ENCODE data around the gene PCDH12.

The PCDH12 gene

DNA sequence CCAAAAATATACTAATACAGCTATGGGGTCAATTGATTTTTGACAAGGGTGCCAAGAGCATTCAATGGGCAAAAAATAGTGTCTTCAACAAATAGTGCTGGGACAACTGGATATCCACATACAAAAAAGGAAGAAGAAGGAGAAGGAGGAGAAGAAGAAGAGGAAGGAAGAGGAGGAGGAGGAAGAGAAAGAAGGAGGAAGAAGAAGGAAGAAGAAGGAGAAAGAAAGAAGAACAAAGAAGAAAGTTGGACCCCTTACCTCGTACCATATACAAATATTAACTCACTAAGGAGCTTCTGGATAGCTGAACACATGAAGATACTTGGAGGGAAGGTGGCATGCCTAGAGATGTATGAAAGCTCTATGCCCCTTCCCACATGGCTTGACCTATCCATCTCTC lies 51.5 kb downstream of the PCDH12 start:
- FAIRE-seq: no peak

DNA sequence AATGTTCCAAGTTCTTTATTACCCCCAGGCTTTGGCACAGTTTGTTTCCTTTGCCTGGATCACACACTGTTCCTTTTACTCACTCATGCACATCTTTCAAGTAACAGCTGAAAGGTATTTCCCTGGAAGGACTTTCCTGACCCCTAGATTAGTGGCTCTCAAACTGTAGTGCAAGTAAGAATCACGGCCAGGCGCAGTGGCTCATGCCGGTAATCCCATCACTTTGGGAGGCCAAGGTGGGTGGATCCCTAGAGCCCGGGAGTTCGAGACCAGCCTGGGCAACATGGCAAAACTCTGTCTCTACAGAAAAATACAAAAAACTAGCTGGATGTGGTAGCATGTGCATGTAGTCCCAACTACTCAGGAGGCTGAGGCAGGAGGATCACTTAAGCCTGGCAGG lies 53.5 kb downstream of the PCDH12 start:
- no peak for FAIRE-seq

DNA sequence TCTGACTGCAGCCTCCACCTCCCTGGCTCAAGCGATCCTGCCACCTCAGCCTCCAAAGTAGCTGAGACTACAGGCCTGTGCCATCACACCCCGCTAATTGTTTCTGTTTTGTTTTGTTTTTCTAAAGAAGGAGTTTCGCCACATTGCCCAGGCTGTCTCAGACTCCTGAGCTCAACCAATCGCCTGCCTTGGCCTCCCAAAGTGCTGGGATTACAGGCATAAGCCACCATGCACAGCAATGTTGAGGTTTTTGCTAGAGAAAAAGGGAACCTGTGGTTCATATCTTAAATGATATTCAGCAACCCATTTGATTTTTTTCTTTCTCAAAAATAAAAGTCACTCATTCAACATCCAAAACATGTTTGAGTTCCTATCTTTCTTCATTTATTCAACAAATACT lies 54.7 kb downstream of the PCDH12 start:
- FAIRE-seq: no peak

DNA sequence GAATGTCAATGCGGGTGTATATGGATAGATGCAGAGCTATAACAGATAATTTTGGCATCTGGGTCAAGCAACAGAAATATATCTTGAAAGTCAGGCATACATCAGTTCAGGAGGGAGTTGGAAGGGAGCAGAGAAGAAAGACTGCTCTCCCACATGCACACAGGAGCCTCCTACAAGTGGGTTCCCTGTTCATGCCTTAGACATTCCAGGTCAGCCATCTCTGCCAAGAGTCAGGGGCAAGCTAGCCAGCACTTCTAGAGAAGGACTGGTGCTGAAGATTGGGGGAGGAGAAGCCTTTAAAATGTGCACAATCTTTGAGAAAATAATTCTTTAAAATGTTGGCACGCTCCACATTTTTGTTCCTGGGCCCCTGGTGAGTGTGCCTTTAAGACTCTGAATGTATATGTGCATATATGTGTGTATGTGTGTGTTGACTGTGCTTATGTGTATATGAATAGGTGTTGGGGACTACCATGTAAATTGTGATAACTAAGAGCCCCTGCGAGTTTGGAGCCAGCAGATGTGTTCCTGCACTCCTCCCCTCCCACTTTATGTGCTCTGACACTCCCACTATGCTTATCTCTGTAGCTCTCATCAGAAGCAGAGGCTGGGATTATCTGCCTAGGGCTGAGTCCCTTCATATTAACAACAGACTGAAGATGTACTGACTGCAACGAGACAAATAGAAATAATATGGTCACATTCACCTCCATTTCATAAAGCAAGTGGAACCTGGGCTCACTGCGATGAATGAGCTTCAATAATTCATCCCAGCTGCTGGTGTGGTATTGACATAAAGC lies 55.8 kb downstream of the PCDH12 start:
- FAIRE-seq: no peak

DNA sequence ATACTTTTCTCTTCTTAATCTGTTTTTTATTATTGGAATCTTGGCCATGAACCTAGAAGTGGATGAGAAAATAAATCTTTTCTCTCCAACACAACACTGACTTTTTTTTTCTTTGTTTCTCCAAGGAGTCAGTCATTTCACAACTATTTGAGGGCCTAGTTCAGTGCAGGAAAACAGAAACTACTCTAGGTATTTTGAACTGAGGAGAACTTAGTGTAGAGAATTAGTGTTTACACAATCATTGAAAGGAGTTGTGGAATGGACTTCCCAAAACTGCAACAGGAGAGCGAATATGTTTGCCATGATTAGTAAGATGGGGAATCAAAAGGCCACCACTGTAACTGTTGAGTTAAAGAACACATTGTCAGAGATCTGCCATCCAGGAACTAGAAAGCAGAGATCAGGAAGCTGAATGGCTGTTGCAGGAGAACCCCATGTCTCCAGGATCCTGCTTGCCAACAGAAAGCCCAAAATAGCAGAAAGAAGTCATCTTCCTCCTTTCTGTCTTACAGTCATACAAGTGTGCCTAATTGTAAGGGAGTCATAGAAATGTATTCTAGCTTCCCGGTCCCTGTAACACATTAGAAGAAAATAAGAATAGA lies 59.5 kb downstream of the PCDH12 start:
- FAIRE-seq: no peak

DNA sequence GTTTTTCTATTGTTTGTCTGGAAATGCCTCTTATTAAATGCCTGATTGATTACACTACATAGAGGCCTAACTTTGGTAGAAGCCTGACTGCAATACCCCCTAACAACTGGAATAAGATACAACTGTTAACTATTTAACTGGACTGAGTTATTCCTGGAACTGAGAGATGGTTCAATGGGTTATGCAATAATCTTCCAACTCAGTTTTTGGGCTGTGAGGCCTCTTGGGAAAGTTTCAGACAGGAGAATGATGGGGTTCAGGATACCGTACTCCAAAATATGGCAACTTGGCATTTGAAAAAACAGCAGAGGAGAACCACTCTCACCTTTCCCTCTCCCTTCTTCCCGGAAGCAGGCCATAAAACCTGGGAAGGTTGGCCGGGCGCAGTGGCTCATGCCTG lies 60.6 kb downstream of the PCDH12 start:
- no peak for FAIRE-seq

Measured in islet of Langerhans (tissue), 1 donor.